DMS79 (cell line): ENCODE results near the gene DGKB.

ENCODE experiments used
- DNase-seq: peaks from one replicate; lab custom pipeline; 2025; lab: John Stamatoyannopoulos, UW

Gene DGKB

GRCh38 chr7:14381936-14382335, 520.6 kb downstream of the DGKB start:
- no peak for DNase-seq

- DNase-seq, result no peak
These were observed 521.2 kb downstream of the DGKB start for GRCh38 chr7:14381306-14381705.

GRCh38 chr7:14380881-14381280, 521.7 kb downstream of the DGKB start:
- no peak for DNase-seq

GRCh38 chr7:14377646-14378266, 524.8 kb downstream of the DGKB start:
- DNase-seq, result no peak

- DNase-seq, result no peak
These were observed 525.8 kb downstream of the DGKB start for GRCh38 chr7:14376711-14377110.

GRCh38 chr7:14375998-14376397, 526.6 kb downstream of the DGKB start:
- no peak for DNase-seq

GRCh38 chr7:14374336-14374735, 528.2 kb downstream of the DGKB start:
- no peak for DNase-seq

- no peak for DNase-seq
These were observed 534.3 kb downstream of the DGKB start for GRCh38 chr7:14368285-14368684.

GRCh38 chr7:14351167-14351566, 551.4 kb downstream of the DGKB start:
- no peak for DNase-seq

GRCh38 chr7:14341200-14341775, 561.3 kb downstream of the DGKB start:
- peak; percentile 9 for DNase-seq

- DNase-seq, result peak; percentile 9
These were observed 562.0 kb downstream of the DGKB start for GRCh38 chr7:14340393-14341074.

GRCh38 chr7:14339861-14340260, 562.7 kb downstream of the DGKB start:
- no peak for DNase-seq

- DNase-seq, result no peak
These were observed 566.3 kb downstream of the DGKB start for GRCh38 chr7:14336256-14336655.

GRCh38 chr7:14332155-14332554, 570.4 kb downstream of the DGKB start:
- DNase-seq, result no peak

- DNase-seq, result no peak
These were observed 577.8 kb downstream of the DGKB start for GRCh38 chr7:14324767-14325166.

- DNase-seq, result no peak
These were observed 579.8 kb downstream of the DGKB start for GRCh38 chr7:14322724-14323123.

GRCh38 chr7:14321947-14322346, 580.6 kb downstream of the DGKB start:
- no peak for DNase-seq

- no peak for DNase-seq
These were observed 593.1 kb downstream of the DGKB start for GRCh38 chr7:14309432-14309831.

GRCh38 chr7:14305233-14305866, 597.2 kb downstream of the DGKB start:
- DNase-seq, result no peak

- DNase-seq, result no peak
These were observed 599.0 kb downstream of the DGKB start for GRCh38 chr7:14303536-14303935.

- DNase-seq, result no peak
These were observed 607.9 kb downstream of the DGKB start for GRCh38 chr7:14294637-14295036.

- DNase-seq, result no peak
These were observed 609.1 kb downstream of the DGKB start for GRCh38 chr7:14293434-14293833.

GRCh38 chr7:14292737-14293136, 609.8 kb downstream of the DGKB start:
- DNase-seq, result no peak
